Endothelial cell of umbilical vein (primary cell): ENCODE data around the gene NSMCE3. TPM values are rescaled to one million over a fixed set of nuclear protein-coding genes. Genes with fewer than 3 reads are reported as not detected.

Experiments
- BruUV-seq: library from RNA; stranded (reverse); fragments of 400-500 nt; replicated peaks from 2 replicates; lab custom pipeline; 2021; lab: Mats Ljungman, UMichigan
- CTCF ChIA-PET: fragments of 300-600, 350-600 bp; sonication (Branson Sonifier 250); formaldehyde crosslinking; loops from one replicate; lab custom pipeline; 2021; ENCODE audit warnings: antibody characterized with exemption, inconsistent platforms; lab: Charles Lee
- POLR2A ChIA-PET: fragments of 300-600, 350-600 bp; sonication (Branson Sonifier 250); formaldehyde crosslinking; loops from one replicate; lab custom pipeline; 2021; ENCODE audit warnings: antibody characterized with exemption, inconsistent platforms; lab: Charles Lee
- DNase-seq: peaks from one replicate; pipeline ENCODE4 v3.0.0-alpha.2; 2011; ENCODE audit warnings: low read depth, low spot score
- FAIRE-seq: peaks from 2 replicates; lab custom pipeline; 2011; peaks lifted over from hg19 to GRCh38; lab: Jason Lieb, UNC
- H2AFZ ChIP-seq: 2 replicates; pipeline ENCODE4 v1.6.0; 2012; ENCODE audit warnings: low read depth, low read length, control low read depth, inconsistent platforms
- H3K27ac ChIP-seq: 2 replicates; pipeline ENCODE4 v1.5.1; 2011; ENCODE audit warnings: low read depth, mild to moderate bottlenecking, control low read depth, low read length, moderate library complexity; ENCODE audit not compliant: insufficient read depth
- H3K27me3 ChIP-seq, 2 experiments: 2 replicates each; pipeline versions ENCODE4 v1.6.0 to v1.6.1; 2011; ENCODE audit warnings: low read length in 2 of 2, mixed read lengths in 1 of 2; ENCODE audit not compliant: control insufficient read depth in 2 of 2, insufficient read depth in 2 of 2
- H3K36me3 ChIP-seq, 2 experiments: 2 replicates in 1 of 2; 3 replicates in 1 of 2; pipeline ENCODE4 v1.5.1; 2011; ENCODE audit warnings: low read length in 2 of 2, mild to moderate bottlenecking in 1 of 2, moderate library complexity in 1 of 2; ENCODE audit not compliant: control insufficient read depth in 2 of 2, insufficient read depth in 2 of 2; ENCODE audit errors: extremely low read depth in 1 of 2
- H3K4me1 ChIP-seq: 3 replicates; pipeline ENCODE4 v1.5.1; 2011; ENCODE audit warnings: mild to moderate bottlenecking, low read length; ENCODE audit not compliant: control insufficient read depth, insufficient read depth; ENCODE audit errors: extremely low read depth
- H3K4me2 ChIP-seq: 2 replicates; pipeline ENCODE4 v1.6.1; 2011; ENCODE audit warnings: low read length, control low read depth, mixed read lengths; ENCODE audit not compliant: insufficient read depth
- H3K4me3 ChIP-seq, 3 experiments: fragments of 200-600 bp in 1 of 3; sonication (generic), shearing (Covaris generic) in 1 of 3; replicated peaks in 1 of 3; 2 replicates each; pipeline ENCODE4 v1.5.1; 2011 to 2016; ENCODE audit warnings: control low read depth in 3 of 3, low read length in 3 of 3, mild to moderate bottlenecking in 2 of 3, inconsistent platforms in 1 of 3, low read depth in 1 of 3, moderate library complexity in 1 of 3; ENCODE audit not compliant: insufficient read depth in 1 of 3
- H3K79me2 ChIP-seq: 2 replicates; pipeline ENCODE4 v1.6.0; 2012; ENCODE audit warnings: low read length, inconsistent platforms; ENCODE audit not compliant: control insufficient read depth, insufficient read depth
- H3K9ac ChIP-seq: replicated peaks from 2 replicates; pipeline ENCODE3; 2011; ENCODE audit warnings: low read length, control low read depth; ENCODE audit not compliant: insufficient read depth; ENCODE audit errors: extremely low read depth
- H3K9me1 ChIP-seq: replicated peaks from 3 replicates; pipeline ENCODE4 v1.6.0; 2011; ENCODE audit warnings: mild to moderate bottlenecking, low read length; ENCODE audit not compliant: control insufficient read depth, insufficient read depth; ENCODE audit errors: extremely low read depth
- H3K9me3 ChIP-seq: replicated peaks from 2 replicates; pipeline ENCODE4 v1.5.1; 2012; ENCODE audit warnings: low read length, inconsistent platforms; ENCODE audit not compliant: control insufficient read depth, insufficient read depth
- H4K20me1 ChIP-seq: replicated peaks from 2 replicates; pipeline ENCODE3; 2011; ENCODE audit warnings: mild to moderate bottlenecking, low read length; ENCODE audit not compliant: control insufficient read depth, insufficient read depth; ENCODE audit errors: extremely low read depth
- EZH2 ChIP-seq: IDR thresholded peaks from 2 replicates; pipeline ENCODE4 v1.6.1; 2012; ENCODE audit warnings: borderline replicate concordance, low read depth, mild to moderate bottlenecking, moderate library complexity, low read length, inconsistent platforms; ENCODE audit not compliant: severe bottlenecking
- FOS ChIP-seq: IDR thresholded peaks from 2 replicates; pipeline ENCODE4 v1.6.1; 2011; ENCODE audit warnings: mild to moderate bottlenecking, low read length, moderate library complexity, borderline replicate concordance; ENCODE audit not compliant: insufficient read depth
- MYC ChIP-seq: IDR thresholded peaks from one replicate; pipeline ENCODE4 v1.6.1; 2011; ENCODE audit warnings: mild to moderate bottlenecking, low read depth, low read length
- POLR2A ChIP-seq: IDR thresholded peaks from 2 replicates; pipeline ENCODE4 v1.6.1; 2012; ENCODE audit warnings: low read depth, mild to moderate bottlenecking, control low read depth, low read length
- dilution Hi-C: fragments of 300-500 bp; cut with MboI; formaldehyde crosslinking; loops from one replicate; pipeline ENCODE4 v1.15.0; 2019; ENCODE audit warnings: low sequenced_read_pairs; ENCODE audit not compliant: extremely low pct_ligation_motif_present
- intact Hi-C: fragments of 100-400 bp; cut with micrococcal nuclease; formaldehyde crosslinking; loops from one replicate; pipeline ENCODE4 v1.10.0; 2022
- polyA plus RNA-seq, 4 experiments: library from polyadenylated mRNA; depleted of rRNA in 3 of 4; stranded (reverse) in 3 of 4; unstranded in 1 of 4; fragments of >200 nt; gene quantifications; 2 replicates each; pipeline versions ENCODE4 v1.2.1 to v1.2.3, GENCODE V29; 2011 to 2012; ENCODE audit warnings: missing spikeins in 1 of 4
- small RNA-seq: library from RNA; depleted of rRNA; stranded (forward); fragments of <200 nt; gene quantifications from one replicate; pipeline ENCODE3, GENCODE V24; 2012; ENCODE audit warnings: low replicate concordance, low read depth; ENCODE audit not compliant: insufficient read depth, insufficient read length
- total RNA-seq: library from RNA; stranded (reverse); gene quantifications from 2 replicates; pipeline ENCODE4 v1.2.3, GENCODE V29; 2021
- TF ChIP-seq, protein P1 (sequence below), 2 donors: IDR thresholded peaks; 1 replicate in 1 of 2; 2 replicates in 1 of 2; pipeline ENCODE4 v1.5.1; 2011; ENCODE audit warnings: low read length in 2 of 2, mild to moderate bottlenecking in 2 of 2, moderate library complexity in 2 of 2, control low read depth in 1 of 2, inconsistent platforms in 1 of 2, low read depth in 1 of 2; ENCODE audit not compliant: insufficient read depth in 1 of 2; ENCODE audit errors: extremely low read depth in 1 of 2

NSMCE3 gene
- total and polyA plus RNA-seq, 2 donors (not counting 3 experiments of a cell fraction or from before 2014, with no cell fraction given) = 4.5 to 5.8 TPM

DNA sequence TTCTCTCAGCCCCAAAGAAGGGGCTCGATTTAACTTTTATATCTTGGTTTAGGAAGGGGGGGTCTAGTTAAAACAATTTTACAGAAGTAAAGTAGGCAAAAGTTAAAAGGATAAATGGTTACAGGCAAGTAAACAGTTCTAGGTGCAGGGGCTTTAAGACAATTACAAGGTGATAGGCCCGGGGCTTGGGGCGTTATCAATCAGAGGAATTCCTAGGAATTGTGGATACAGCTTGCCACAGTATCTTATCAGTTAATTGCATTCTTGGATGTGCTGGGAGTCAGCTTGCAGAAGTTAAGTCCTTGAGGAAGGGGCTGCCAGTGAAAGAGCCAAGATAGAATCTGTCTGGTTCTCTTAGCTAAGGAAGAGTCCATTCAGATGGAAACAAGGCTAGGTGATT is 52.7 kb downstream of the NSMCE3 start:
- no peaks in the 10 kb centered on the region for H3K9me3 ChIP-seq
- dilution Hi-C loops = no loop called here
- CTCF ChIA-PET = no interaction called here
- FAIRE-seq (no peak), DNase-seq (no peak)
- no peak overlapping the region for H3K4me3 ChIP-seq
- no peaks in the 10 kb centered on the region for H3K36me3 ChIP-seq
- no peaks in the 10 kb centered on the region for H3K9me1 ChIP-seq
- H3K9ac ChIP-seq = no peak overlapping the region
- H3K79me2 ChIP-seq = no peaks in the 10 kb centered on the region
- intact Hi-C loops = no loop called here
- no peaks in the 10 kb centered on the region for H3K27me3 ChIP-seq
- TF ChIP-seq POLR2A = no peak
- TF ChIP-seq, protein P1, sequence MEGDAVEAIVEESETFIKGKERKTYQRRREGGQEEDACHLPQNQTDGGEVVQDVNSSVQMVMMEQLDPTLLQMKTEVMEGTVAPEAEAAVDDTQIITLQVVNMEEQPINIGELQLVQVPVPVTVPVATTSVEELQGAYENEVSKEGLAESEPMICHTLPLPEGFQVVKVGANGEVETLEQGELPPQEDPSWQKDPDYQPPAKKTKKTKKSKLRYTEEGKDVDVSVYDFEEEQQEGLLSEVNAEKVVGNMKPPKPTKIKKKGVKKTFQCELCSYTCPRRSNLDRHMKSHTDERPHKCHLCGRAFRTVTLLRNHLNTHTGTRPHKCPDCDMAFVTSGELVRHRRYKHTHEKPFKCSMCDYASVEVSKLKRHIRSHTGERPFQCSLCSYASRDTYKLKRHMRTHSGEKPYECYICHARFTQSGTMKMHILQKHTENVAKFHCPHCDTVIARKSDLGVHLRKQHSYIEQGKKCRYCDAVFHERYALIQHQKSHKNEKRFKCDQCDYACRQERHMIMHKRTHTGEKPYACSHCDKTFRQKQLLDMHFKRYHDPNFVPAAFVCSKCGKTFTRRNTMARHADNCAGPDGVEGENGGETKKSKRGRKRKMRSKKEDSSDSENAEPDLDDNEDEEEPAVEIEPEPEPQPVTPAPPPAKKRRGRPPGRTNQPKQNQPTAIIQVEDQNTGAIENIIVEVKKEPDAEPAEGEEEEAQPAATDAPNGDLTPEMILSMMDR (IDR thresholded peaks at IDR 0.05; ENCODE audit: extremely low read depth in 1 of 2, insufficient read depth in 1 of 2, low read depth in 1 of 2, low read length in 2 of 2) = no peak
- TF ChIP-seq MYC = no peak
- no peak for TF ChIP-seq EZH2
- TF ChIP-seq FOS = no peak
- POLR2A ChIA-PET = no interaction called here
- no peaks in the 10 kb centered on the region for H4K20me1 ChIP-seq
- no peaks in the 10 kb centered on the region for H3K4me1 ChIP-seq
- BruUV-seq = no TSS peak
- H3K4me2 ChIP-seq = no peak overlapping the region
- no peak overlapping the region for H3K27ac ChIP-seq
- H2AFZ ChIP-seq = no peak overlapping the region

Small RNAs within 50 kb of the gene (small RNA-seq; reads per million reads assigned to genes)
- not detected for gene RF00201
